ENCODE results near the gene EXOC6B. TPM values are rescaled to one million over a fixed set of nuclear protein-coding genes. Genes with fewer than 3 reads are reported as not detected.

EXOC6B gene
- total RNA-seq, 1 donor from 2014 or later = 40.0 TPM

GRCh38 chr2:72126186-72127100, 699.4 kb downstream of the EXOC6B start:
- no peak for DNase-seq (ENCODE audit: low spot score)

Other genes with a start within 250 kb of the EXOC6B start
- gene SPR, start 61.4 kb upstream of the EXOC6B start, total RNA-seq (ENCODE audit: insufficient read depth, low replicate concordance) = 19.5 TPM
- gene EMX1, start 91.5 kb upstream of the EXOC6B start, total RNA-seq (ENCODE audit: insufficient read depth, low replicate concordance) = 3.6 TPM
- 19.0 TPM for gene SFXN5, start 245.7 kb upstream of the EXOC6B start, total RNA-seq (ENCODE audit: insufficient read depth, low replicate concordance)